GM21619 (cell line): ENCODE data around the gene PAK4.
"Not testable (repeated sequence)": the region's sequence is repeated elsewhere in the genome, so short reads cannot be mapped to it uniquely, and the experiment has no call there.

ENCODE experiments used
- ATAC-seq: cut with Tn5 transposase; IDR thresholded peaks from one replicate; pipeline ENCODE4 v1.9.1; 2021; ENCODE audit not compliant: unreplicated experiment

PAK4 gene

GRCh38 chr19:39099341-39099740, 26.2 kb upstream of the PAK4 start:
- ATAC-seq, result no peak

GRCh38 chr19:39100500-39101166, 25.0 kb upstream of the PAK4 start:
- no peak for ATAC-seq

GRCh38 chr19:39103151-39103550, 22.4 kb upstream of the PAK4 start:
- no peak for ATAC-seq

- no peak for ATAC-seq
These were observed 21.4 kb upstream of the PAK4 start for GRCh38 chr19:39104186-39104596.

- ATAC-seq, result no peak
These were observed 19.4 kb upstream of the PAK4 start for GRCh38 chr19:39106194-39106593.

GRCh38 chr19:39109641-39110040, 15.9 kb upstream of the PAK4 start:
- no peak for ATAC-seq

GRCh38 chr19:39110263-39110967, 15.2 kb upstream of the PAK4 start:
- no peak for ATAC-seq

- ATAC-seq, result no peak
These were observed 13.9 kb upstream of the PAK4 start for GRCh38 chr19:39111593-39112199.

GRCh38 chr19:39112338-39112890, 13.2 kb upstream of the PAK4 start:
- no peak for ATAC-seq

GRCh38 chr19:39113199-39113598, 12.4 kb upstream of the PAK4 start:
- ATAC-seq, result no peak

- ATAC-seq, result no peak
These were observed 10.3 kb upstream of the PAK4 start for GRCh38 chr19:39115105-39115847.

GRCh38 chr19:39117023-39117422, 8.6 kb upstream of the PAK4 start:
- not testable (repeated sequence) for ATAC-seq

GRCh38 chr19:39119830-39120229, 5.8 kb upstream of the PAK4 start:
- ATAC-seq, result no peak

GRCh38 chr19:39122934-39123731, 2.5 kb upstream of the PAK4 start:
- ATAC-seq, result no peak

- ATAC-seq, result no peak
These were observed 1.3 kb upstream of the PAK4 start for GRCh38 chr19:39124136-39124764.

- no peak for ATAC-seq
These were observed 410 bp upstream of the PAK4 start for GRCh38 chr19:39125199-39125553.

- ATAC-seq, result no peak
These were observed 964 bp downstream of the PAK4 start for GRCh38 chr19:39126312-39127187.

- no peak for ATAC-seq
These were observed 2.4 kb downstream of the PAK4 start for GRCh38 chr19:39127812-39128515.
